K562 (cell line): ENCODE results near the gene NAA10. TPM values are rescaled to one million over a fixed set of nuclear protein-coding genes. Genes with fewer than 3 reads are reported as not detected.

ENCODE experiments used
- CBFB ChIP-seq: sonication (generic); formaldehyde crosslinking; IDR thresholded peaks from 2 replicates; pipeline ENCODE4 v1.4.0; 2020; ENCODE audit warnings: mild to moderate bottlenecking, missing genetic modification reagents
- DDX20 ChIP-seq: fragments of 450-650 bp; IDR thresholded peaks from 2 replicates; pipeline ENCODE4 v1.6.1; 2016; ENCODE audit warnings: missing genetic modification characterization, low read depth, mild to moderate bottlenecking, missing compliant biosample characterization, moderate library complexity
- E2F3 ChIP-seq: fragments of 250-450 bp; sonication (Bioruptor Pico); IDR thresholded peaks from 2 replicates; pipeline ENCODE4 v1.4.0; 2020; ENCODE audit warnings: mild to moderate bottlenecking
- ERF ChIP-seq: fragments of 450-650 bp; formaldehyde crosslinking; IDR thresholded peaks from 2 replicates; pipeline ENCODE4 v1.4.0; 2020; ENCODE audit warnings: mild to moderate bottlenecking, mixed read lengths
- MIER1 ChIP-seq: fragments of 450-650 bp; IDR thresholded peaks from 2 replicates; pipeline ENCODE4 v1.6.1; 2016; ENCODE audit warnings: antibody characterized with exemption, mild to moderate bottlenecking, low read depth
- NFRKB ChIP-seq: fragments of 450-650 bp; IDR thresholded peaks from 2 replicates; pipeline ENCODE4 v1.6.1; 2016; ENCODE audit warnings: low read depth
- ZNF140 ChIP-seq: fragments of 250-450 bp; sonication (Bioruptor Pico); IDR thresholded peaks from 2 replicates; pipeline ENCODE4 v1.8.0; 2021; ENCODE audit warnings: moderate library complexity, mild to moderate bottlenecking, inconsistent platforms
- polyA plus RNA-seq, 8 experiments: library from polyadenylated mRNA; depleted of rRNA in 4 of 8; stranded (reverse) in 5 of 8; unstranded in 3 of 8; fragments of >200 nt; fragmentation: Nextera tagmentation in 2 of 8; fragmentation: Illumina TruSeq in 1 of 8; extraction: Ambion mirVana in 2 of 8; extraction: Trizol in 1 of 8; gene quantifications; 2 replicates each; pipeline versions ENCODE4 v1.2.1 to v1.2.3, GENCODE V29; 2011 to 2014; ENCODE audit warnings: inconsistent platforms in 1 of 8, missing spikeins in 1 of 8
- total RNA-seq, 7 experiments: library from RNA; depleted of rRNA in 6 of 7; stranded (reverse); fragments of >200 nt in 6 of 7; fragmentation: Illumina TruSeq in 2 of 7; extraction: Trizol in 2 of 7; gene quantifications; 2 replicates each; pipeline versions ENCODE4 v1.2.1 to v1.2.3, GENCODE V29; 2011 to 2021; ENCODE audit warnings: low replicate concordance in 1 of 7
- TF ChIP-seq, protein P1 (sequence below): fragments of 450-650 bp; IDR thresholded peaks from one replicate; pipeline ENCODE4 v1.6.1; 2018; ENCODE audit warnings: mild to moderate bottlenecking, moderate library complexity; ENCODE audit not compliant: partially characterized antibody
- TF ChIP-seq, protein P2 (sequence below): conservative IDR thresholded peaks from 2 replicates; pipeline ENCODE4 v1.6.1; 2011; ENCODE audit warnings: low read depth, mild to moderate bottlenecking, low read length; ENCODE audit not compliant: control insufficient read depth
- TF ChIP-seq, protein P3 (sequence below): fragments of 200-600 bp; sonication (generic); IDR thresholded peaks from one replicate; pipeline ENCODE4 v1.6.1; 2012; ENCODE audit warnings: mild to moderate bottlenecking, low read depth, low read length, inconsistent platforms
- TF ChIP-seq, protein P4 (sequence below): sonication (generic); formaldehyde crosslinking; IDR thresholded peaks from 2 replicates; pipeline ENCODE4 v1.9.0; 2022; ENCODE audit warnings: mild to moderate bottlenecking, missing genetic modification reagents

NAA10 gene
- total and polyA plus RNA-seq, 9 of the 15 experiments (the other 6 are each of a cell fraction or from before 2014, with no cell fraction given) = 11.1 to 250 (median 134) TPM

DNA sequence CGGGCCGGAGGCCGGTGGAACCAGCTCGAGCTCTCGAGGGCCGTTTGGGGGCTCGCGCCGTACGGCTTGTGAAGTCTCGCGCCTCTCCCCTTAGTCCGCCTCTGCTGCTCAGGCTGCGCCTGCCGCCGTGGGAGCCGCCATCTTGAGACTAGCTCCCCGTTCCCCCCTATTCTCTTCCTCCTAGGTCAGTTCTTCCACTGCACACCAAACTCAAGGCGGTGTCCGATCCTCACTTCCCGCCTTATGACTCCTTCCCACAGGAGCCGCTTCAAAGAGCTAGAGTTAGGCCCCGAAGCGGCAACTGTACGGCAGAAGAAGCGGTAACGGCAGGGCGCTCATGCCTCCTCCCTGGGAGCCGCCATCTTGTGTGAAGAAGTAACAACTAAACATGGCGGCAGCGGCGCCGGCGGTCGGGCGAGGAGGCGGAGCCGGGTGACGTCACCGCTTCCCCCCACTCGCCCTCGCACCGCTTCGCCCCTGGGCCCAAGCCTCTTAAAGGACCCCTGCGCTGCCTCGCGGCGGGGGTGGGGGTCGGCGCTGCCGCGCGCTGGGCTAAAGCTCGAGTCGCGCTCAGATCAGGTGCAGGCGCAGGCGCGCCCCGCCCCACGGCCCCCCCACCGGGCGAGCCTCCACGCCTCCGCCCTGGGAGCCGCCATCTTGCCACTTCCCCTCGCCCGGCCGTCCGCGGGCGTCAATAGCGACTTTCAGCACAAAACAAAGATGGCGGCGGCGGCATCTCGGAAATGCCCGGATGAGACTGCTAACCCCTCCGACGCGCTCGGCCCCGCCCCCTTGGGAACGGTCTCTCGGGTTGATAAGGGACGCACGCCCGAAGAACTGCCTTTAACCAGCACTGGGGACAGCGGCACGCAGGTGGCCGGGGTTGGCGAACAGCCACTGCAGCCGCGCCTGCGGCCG, 36.9 kb upstream of the NAA10 start, which contains the start of gene HCFC1 (continued):
- TF ChIP-seq, protein P1, sequence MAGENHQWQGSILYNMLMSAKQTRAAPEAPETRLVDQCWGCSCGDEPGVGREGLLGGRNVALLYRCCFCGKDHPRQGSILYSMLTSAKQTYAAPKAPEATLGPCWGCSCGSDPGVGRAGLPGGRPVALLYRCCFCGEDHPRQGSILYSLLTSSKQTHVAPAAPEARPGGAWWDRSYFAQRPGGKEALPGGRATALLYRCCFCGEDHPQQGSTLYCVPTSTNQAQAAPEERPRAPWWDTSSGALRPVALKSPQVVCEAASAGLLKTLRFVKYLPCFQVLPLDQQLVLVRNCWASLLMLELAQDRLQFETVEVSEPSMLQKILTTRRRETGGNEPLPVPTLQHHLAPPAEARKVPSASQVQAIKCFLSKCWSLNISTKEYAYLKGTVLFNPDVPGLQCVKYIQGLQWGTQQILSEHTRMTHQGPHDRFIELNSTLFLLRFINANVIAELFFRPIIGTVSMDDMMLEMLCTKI = no peak
- TF ChIP-seq, protein P2, sequence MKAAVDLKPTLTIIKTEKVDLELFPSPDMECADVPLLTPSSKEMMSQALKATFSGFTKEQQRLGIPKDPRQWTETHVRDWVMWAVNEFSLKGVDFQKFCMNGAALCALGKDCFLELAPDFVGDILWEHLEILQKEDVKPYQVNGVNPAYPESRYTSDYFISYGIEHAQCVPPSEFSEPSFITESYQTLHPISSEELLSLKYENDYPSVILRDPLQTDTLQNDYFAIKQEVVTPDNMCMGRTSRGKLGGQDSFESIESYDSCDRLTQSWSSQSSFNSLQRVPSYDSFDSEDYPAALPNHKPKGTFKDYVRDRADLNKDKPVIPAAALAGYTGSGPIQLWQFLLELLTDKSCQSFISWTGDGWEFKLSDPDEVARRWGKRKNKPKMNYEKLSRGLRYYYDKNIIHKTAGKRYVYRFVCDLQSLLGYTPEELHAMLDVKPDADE = peak; percentile 76; the same call in 1 of the 2 replicates
- TF ChIP-seq DDX20 (tag) (no peak), ERF (no peak; the same call in 1 of the 2 replicates), MIER1 (no peak), NFRKB (peak; percentile 94), E2F3 (CRISPR knock-in tag) (peak; percentile 68; the same call in 1 of the 2 replicates), ZNF140 (CRISPR knock-in tag) (no peak), CBFB (CRISPR knock-in tag) (0 out of 2 replicates have a peak, but pooled peaks have one; percentile 44)
- TF ChIP-seq, protein P3, sequence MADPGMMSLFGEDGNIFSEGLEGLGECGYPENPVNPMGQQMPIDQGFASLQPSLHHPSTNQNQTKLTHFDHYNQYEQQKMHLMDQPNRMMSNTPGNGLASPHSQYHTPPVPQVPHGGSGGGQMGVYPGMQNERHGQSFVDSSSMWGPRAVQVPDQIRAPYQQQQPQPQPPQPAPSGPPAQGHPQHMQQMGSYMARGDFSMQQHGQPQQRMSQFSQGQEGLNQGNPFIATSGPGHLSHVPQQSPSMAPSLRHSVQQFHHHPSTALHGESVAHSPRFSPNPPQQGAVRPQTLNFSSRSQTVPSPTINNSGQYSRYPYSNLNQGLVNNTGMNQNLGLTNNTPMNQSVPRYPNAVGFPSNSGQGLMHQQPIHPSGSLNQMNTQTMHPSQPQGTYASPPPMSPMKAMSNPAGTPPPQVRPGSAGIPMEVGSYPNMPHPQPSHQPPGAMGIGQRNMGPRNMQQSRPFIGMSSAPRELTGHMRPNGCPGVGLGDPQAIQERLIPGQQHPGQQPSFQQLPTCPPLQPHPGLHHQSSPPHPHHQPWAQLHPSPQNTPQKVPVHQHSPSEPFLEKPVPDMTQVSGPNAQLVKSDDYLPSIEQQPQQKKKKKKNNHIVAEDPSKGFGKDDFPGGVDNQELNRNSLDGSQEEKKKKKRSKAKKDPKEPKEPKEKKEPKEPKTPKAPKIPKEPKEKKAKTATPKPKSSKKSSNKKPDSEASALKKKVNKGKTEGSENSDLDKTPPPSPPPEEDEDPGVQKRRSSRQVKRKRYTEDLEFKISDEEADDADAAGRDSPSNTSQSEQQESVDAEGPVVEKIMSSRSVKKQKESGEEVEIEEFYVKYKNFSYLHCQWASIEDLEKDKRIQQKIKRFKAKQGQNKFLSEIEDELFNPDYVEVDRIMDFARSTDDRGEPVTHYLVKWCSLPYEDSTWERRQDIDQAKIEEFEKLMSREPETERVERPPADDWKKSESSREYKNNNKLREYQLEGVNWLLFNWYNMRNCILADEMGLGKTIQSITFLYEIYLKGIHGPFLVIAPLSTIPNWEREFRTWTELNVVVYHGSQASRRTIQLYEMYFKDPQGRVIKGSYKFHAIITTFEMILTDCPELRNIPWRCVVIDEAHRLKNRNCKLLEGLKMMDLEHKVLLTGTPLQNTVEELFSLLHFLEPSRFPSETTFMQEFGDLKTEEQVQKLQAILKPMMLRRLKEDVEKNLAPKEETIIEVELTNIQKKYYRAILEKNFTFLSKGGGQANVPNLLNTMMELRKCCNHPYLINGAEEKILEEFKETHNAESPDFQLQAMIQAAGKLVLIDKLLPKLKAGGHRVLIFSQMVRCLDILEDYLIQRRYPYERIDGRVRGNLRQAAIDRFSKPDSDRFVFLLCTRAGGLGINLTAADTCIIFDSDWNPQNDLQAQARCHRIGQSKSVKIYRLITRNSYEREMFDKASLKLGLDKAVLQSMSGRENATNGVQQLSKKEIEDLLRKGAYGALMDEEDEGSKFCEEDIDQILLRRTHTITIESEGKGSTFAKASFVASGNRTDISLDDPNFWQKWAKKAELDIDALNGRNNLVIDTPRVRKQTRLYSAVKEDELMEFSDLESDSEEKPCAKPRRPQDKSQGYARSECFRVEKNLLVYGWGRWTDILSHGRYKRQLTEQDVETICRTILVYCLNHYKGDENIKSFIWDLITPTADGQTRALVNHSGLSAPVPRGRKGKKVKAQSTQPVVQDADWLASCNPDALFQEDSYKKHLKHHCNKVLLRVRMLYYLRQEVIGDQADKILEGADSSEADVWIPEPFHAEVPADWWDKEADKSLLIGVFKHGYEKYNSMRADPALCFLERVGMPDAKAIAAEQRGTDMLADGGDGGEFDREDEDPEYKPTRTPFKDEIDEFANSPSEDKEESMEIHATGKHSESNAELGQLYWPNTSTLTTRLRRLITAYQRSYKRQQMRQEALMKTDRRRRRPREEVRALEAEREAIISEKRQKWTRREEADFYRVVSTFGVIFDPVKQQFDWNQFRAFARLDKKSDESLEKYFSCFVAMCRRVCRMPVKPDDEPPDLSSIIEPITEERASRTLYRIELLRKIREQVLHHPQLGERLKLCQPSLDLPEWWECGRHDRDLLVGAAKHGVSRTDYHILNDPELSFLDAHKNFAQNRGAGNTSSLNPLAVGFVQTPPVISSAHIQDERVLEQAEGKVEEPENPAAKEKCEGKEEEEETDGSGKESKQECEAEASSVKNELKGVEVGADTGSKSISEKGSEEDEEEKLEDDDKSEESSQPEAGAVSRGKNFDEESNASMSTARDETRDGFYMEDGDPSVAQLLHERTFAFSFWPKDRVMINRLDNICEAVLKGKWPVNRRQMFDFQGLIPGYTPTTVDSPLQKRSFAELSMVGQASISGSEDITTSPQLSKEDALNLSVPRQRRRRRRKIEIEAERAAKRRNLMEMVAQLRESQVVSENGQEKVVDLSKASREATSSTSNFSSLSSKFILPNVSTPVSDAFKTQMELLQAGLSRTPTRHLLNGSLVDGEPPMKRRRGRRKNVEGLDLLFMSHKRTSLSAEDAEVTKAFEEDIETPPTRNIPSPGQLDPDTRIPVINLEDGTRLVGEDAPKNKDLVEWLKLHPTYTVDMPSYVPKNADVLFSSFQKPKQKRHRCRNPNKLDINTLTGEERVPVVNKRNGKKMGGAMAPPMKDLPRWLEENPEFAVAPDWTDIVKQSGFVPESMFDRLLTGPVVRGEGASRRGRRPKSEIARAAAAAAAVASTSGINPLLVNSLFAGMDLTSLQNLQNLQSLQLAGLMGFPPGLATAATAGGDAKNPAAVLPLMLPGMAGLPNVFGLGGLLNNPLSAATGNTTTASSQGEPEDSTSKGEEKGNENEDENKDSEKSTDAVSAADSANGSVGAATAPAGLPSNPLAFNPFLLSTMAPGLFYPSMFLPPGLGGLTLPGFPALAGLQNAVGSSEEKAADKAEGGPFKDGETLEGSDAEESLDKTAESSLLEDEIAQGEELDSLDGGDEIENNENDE = no peak
- TF ChIP-seq, protein P4, sequence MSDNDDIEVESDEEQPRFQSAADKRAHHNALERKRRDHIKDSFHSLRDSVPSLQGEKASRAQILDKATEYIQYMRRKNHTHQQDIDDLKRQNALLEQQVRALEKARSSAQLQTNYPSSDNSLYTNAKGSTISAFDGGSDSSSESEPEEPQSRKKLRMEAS = peak; percentile 83
